Stimulated activated CD4-positive, alpha-beta T cell treated with anti-CD3 and anti-CD28 coated beads, Interleukin-12 subunit alpha, Interleukin-12 subunit beta, amount 100 ng/mL, for 4 hours (primary cell): ENCODE data around the gene OR2D2.
"Not testable (repeated sequence)": the region's sequence is repeated elsewhere in the genome, so short reads cannot be mapped to it uniquely, and the experiment has no call there.

Source experiments
- DNase-seq: peaks from one replicate; pipeline ENCODE4 v3.0.0-alpha.2; 2020

Gene OR2D2, protein sequence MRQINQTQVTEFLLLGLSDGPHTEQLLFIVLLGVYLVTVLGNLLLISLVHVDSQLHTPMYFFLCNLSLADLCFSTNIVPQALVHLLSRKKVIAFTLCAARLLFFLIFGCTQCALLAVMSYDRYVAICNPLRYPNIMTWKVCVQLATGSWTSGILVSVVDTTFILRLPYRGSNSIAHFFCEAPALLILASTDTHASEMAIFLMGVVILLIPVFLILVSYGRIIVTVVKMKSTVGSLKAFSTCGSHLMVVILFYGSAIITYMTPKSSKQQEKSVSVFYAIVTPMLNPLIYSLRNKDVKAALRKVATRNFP

DNA sequence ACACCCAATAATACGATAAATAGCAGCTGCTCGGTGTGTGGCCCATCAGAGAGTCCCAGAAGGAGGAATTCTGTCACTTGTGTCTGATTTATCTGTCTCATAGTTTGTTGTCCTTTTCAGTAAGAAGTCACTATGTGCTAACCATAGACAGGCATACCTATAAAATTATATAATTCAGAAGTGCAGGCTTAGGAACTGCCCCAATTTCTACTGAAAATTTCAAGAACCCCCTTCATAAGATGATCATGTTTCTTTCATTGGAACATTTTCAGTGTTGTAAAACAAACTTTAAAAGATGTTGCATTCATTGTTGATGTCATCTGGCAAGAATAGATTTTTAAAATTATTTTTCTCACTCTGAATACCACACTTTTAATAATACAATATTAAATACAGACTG is at the start of gene OR2D2:
TSS of gene OR2D2 (minus strand) at position 101 of the 400 bp plus-strand sequence. CDS start at position 101, 0 bp downstream.
- DNase-seq, result no peak

DNA sequence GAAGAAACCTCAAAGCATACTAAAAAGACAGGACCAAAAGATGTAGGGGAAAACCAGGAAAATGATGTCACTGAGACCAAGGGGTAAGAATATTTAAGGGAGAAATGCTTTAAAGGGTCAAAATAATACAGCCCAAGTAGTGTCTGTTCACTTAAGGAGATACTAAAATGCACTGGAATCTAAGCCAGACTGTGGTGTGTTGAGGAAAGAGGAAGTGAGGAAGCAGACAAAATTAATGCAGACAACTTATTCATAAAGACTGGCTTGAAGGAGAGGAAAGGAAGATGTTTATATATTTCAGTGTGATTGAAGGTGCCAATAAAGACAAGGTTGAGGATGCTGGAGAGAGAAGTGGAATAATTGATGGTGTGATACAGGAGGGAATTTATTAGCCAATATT is 49.7 kb upstream of the OR2D2 start:
- no peak for DNase-seq

GRCh38 chr11:6932145-6932544 is 39.8 kb upstream of the OR2D2 start:
- DNase-seq, result no peak

- DNase-seq, result no peak
Observed at GRCh38 chr11:6931146-6931713, 38.9 kb upstream of the OR2D2 start.

GRCh38 chr11:6928916-6929315 is 36.6 kb upstream of the OR2D2 start:
- DNase-seq, result no peak

GRCh38 chr11:6927030-6927617 is 34.8 kb upstream of the OR2D2 start:
- DNase-seq, result no peak

- peak; percentile 17 for DNase-seq
Observed at GRCh38 chr11:6926208-6927029, 34.1 kb upstream of the OR2D2 start, which contains the start of gene ZNF215. TSS of gene ZNF215 (plus strand) at chr11:6926426. CDS start at chr11:6932273, 5,847 bp downstream.

- no peak for DNase-seq
Observed at GRCh38 chr11:6925636-6926207, 33.4 kb upstream of the OR2D2 start.

DNA sequence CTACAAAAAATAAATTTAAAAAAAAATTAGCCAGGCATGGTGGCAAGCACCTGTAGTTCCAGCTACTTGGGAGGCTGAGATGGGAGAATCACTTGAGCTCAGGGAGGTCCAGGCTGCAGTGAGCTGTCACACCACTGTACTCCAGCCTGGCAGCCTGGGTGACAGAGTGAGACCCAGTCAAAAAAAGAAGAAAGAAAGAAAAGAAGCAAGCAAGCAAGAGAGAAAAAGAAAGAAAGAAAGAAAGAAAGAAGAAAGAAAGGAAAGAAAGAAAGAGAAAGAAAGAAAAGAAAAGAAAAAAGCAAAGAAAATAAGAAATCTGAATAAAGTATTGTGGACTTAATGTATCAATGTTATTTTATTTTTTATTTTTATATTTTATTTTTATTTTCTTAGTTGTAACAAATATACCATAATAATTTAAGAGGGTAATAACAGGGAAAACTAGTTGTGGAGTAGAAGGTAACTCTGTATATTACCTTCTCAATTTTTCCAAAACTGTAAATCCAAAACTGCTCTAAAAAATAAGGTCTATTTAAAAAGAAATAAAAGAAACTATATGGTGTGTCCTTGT is 32.8 kb upstream of the OR2D2 start:
- DNase-seq, result no peak

DNA sequence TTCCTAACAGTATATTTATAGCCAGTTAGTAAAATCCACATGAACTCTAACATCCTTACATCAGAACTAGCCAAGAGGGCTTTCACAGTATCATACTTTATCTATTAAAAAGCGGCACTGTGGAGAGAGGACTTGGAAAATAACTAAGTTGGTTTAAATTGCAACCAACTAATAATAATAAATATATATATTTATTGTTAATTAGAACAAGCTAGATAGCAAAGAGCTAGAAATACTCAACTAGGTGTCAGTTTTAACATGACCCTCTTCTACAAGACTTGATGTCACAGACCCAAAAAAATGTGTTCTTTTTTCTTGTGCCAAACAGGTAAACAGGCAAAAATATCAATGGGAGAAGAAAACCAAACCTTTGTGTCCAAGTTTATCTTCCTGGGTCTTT is 28.4 kb upstream of the OR2D2 start, which contains the start of gene OR2D3:
TSS of gene OR2D3 (plus strand) at position 301 of the 400 bp plus-strand sequence. CDS start at position 301, 0 bp downstream.
- no peak for DNase-seq

DNA sequence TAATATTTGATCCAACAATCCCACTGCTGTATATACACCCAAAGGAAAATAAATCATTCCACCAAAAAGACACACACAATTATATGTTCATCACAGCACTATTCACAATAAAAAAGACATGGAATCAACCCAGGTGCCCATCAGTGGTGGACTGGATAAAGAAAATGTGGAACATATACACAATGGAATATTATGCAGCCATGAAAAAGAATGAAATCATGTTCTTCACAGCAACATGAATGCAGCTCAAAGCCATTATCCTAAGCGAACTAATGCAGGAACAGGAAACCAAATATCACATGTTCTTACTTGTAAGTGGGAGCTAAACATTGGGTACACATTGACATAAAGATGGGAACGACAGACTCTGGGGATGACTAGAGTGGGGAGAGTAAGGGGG is 27.4 kb upstream of the OR2D2 start:
- no peak for DNase-seq

GRCh38 chr11:6911948-6912347 is 19.6 kb upstream of the OR2D2 start:
- DNase-seq, result no peak

- DNase-seq, result no peak
Observed at GRCh38 chr11:6911378-6911777, 19.1 kb upstream of the OR2D2 start.

DNA sequence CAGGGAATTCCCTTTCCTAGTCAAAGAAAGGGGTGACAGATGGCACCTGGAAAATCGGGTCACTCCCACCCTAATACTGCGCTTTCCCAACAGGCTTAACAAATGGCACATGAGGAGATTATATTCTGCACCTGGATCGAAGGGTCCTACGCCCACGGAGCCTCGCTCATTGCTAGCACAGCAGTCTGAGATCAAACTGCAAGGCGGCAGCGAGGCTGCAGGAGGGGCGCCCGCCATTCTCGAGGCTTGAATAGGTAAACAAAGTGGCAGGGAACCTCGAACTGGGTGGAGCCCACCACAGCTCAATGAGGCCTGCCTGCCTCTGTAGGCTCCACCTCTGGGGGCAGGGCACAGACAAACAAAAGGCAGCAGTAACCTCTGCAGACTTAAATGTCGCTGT is 12.5 kb upstream of the OR2D2 start:
- DNase-seq, result not testable (repeated sequence)

GRCh38 chr11:6900327-6900999 is 8.2 kb upstream of the OR2D2 start:
- no peak for DNase-seq

DNA sequence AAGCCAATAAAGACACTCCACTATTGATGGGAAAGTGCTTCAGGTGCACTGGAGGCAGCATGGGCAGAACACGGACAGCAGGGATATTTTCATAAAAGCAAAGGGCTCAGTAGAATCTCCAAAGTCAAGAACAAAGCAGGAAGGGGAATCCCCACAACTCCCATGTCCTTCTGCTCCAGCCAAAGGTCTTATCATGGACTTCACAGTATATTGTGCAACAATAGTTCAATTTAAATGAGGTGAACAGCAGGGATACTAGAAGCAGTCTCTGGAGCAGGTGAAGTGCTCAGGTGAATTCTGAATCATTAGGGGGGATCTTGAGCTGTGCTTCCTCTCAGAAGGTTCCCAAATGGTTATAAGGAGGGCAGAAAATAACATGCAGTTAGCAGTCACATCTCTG is 6.6 kb upstream of the OR2D2 start:
- no peak for DNase-seq

GRCh38 chr11:6895010-6895409 is 2.7 kb upstream of the OR2D2 start:
- DNase-seq, result no peak

GRCh38 chr11:6894097-6894496 is 1.8 kb upstream of the OR2D2 start:
- DNase-seq, result no peak

- no peak for DNase-seq
Observed at GRCh38 chr11:6889835-6890234, 2.5 kb downstream of the OR2D2 start.

- DNase-seq, result no peak
Observed at GRCh38 chr11:6888830-6889229, 3.5 kb downstream of the OR2D2 start.

GRCh38 chr11:6887711-6888110 is 4.6 kb downstream of the OR2D2 start:
- not testable (repeated sequence) for DNase-seq

DNA sequence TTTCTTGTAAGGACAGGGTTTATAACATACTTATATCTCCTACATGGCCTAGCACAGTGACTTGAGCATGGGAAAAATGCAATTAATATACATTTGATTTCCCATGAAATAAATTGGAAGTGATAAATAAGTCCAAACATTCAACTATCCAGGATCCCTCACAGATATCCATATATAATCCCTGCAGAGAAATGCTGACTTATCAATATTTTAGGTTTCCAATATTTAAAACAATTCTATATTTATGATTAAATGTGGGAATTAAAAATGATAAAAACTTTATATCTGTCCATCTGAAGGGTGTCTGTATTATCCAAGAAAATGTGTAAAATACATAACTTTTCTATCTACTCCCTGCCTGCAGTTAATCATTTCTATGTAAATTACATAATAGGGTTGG is 9.5 kb downstream of the OR2D2 start:
- DNase-seq, result no peak
